ENCODE results near the gene LRP4.

Gene LRP4

DNA sequence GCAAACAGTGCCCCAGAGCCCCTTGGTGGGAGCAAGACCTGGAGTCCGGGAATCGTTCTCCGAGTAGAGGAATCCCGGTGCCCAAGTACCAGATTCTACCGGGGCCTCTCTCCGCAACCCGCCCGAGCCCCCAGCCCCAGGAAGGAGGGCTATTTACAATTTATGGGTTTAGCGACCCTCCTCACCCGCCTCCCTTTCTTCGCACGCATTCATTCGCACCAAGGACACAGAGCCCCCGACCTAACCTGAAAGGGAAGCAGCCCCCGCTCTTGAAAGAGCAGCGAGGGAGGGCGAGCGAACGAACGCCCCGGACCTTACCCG is 628 bp downstream of the LRP4 start:
- no peak for FAIRE-seq

- no peak for FAIRE-seq
Measured at GRCh38 chr11:46917109-46917761, 1.1 kb downstream of the LRP4 start.

- FAIRE-seq: no peak
Measured at GRCh38 chr11:46916286-46917108, 1.9 kb downstream of the LRP4 start.

- no peak for FAIRE-seq
Measured at GRCh38 chr11:46914910-46915309, 3.4 kb downstream of the LRP4 start.

DNA sequence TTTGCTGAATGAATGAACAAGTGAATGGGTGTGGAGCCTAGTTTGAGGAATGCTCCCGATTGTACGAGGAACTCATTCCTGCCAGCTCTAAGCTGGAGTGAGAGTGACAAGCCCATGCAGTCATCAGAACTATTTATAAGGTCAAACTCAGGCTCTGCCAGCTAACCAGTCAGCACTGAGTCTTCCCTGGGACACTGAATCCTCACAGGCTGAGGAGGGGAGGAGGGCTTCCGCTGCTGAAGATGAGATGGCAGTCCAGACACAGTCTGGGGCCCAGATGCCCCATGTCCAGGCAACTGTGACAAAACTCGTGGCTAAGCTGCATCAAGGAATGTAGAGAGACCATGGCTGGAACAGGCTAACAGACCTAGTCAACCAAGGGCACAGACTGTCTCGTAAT is 4.0 kb downstream of the LRP4 start:
- FAIRE-seq: no peak

- FAIRE-seq: no peak
Measured at GRCh38 chr11:46913484-46913883, 4.9 kb downstream of the LRP4 start.

GRCh38 chr11:46912526-46913150 is 5.7 kb downstream of the LRP4 start:
- FAIRE-seq: no peak

DNA sequence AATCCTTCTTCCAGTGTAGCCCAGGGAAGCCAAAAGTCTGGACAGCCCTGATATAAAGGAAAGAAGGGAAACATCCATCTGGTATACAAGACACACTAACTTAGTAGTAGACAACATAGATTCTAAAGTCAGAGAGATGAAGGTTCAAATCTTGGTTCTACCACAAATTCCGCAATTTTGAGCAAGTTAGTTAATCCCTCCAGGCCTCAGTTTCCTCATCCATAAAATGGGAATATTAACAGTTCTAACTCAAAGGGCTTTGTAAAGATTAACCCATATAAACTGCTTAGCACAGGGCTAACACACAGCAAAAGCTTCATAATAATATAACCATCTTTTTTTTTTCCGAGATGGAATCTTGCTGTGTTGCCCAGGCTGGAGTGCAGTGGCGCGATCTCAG is 10.7 kb downstream of the LRP4 start:
- no peak for FAIRE-seq

DNA sequence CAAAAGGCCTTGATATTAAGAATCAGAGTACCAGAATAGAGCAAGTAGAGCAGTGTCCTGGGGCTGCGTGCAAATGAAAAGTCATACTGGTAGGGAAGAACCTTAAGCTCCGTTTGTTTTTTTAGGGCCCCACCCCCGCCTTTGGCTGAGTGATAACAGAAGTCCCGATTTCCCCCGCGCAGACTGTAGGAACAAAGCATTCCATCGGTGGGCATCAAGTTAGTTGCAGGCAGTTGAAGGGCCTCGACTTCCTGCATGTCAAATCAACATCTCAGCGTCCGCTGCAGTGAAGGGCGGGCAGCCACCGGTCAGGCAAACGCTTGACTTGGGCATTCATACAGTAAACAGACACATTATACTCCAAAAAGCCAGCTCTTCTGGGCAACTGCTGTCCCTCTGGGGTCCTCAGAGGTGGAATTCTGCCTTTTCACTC is 11.7 kb downstream of the LRP4 start:
- no peak for FAIRE-seq

DNA sequence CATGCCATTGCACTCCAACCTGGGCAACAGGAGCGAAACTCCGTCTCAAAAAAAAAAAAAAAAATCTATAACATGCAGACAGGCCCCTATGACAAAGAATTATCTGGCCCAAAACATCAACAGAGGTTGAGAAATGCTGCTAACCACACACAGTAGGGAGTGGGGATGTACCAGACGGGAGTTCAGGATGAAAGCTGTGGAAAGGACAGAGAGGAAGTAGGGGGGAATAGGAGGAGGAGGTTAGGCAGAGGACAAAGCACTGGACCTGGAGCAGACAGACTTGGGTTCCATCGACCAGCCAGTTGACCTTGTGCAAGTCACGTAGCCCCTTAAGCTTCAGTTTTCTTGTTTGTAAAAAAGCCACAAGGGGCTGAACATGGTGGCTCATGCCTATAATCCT is 12.5 kb downstream of the LRP4 start:
- no peak for FAIRE-seq

DNA sequence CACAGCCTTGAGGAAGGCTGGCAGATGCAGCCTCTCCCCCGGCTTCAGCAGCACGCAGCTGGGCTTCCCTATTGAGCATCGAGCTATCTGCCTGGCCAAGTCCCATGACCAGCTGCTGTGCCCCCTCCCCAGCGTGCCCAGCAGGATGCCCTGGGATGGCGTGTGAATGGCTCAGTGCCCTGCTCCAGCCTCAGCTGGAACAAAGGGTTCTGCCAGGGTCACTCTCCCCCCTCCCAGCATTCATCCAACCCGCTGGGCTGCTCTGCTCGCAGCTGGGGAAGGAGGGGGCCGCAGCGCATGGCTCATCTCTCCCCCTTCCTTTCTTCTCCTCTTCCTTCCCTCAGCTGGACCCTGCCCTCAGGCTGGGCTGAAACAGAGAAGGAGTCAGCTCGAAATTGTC is 14.5 kb downstream of the LRP4 start:
- FAIRE-seq: no peak

- FAIRE-seq: no peak
Measured at GRCh38 chr11:46902694-46903093, 15.7 kb downstream of the LRP4 start.

DNA sequence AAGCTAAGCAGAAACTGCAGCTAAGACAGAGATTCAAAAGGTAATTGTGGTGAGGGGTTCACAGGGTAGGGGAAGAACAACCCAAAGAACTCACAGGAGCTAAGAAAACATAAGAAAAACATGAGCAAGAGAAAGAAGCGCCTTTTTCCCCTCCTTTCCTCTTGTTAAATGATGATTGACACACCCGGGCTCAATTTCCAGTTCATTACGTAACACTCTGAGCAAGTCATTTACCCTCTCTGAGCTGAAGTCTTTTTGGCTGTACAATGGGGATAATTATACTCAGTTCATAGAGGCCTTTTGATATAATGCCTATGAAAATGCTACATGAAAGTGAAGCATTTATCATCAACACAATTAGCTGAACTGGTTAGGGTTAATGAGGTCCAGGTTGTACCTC is 17.2 kb downstream of the LRP4 start:
- FAIRE-seq: no peak

GRCh38 chr11:46900091-46900746 is 18.1 kb downstream of the LRP4 start:
- FAIRE-seq: no peak

- no peak for FAIRE-seq
Measured at GRCh38 chr11:46899501-46900025, 18.8 kb downstream of the LRP4 start.

GRCh38 chr11:46898396-46899095 is 19.8 kb downstream of the LRP4 start:
- no peak for FAIRE-seq

- no peak for FAIRE-seq
Measured at GRCh38 chr11:46896719-46897406, 21.5 kb downstream of the LRP4 start.

GRCh38 chr11:46895821-46896220 is 22.5 kb downstream of the LRP4 start:
- FAIRE-seq: no peak

DNA sequence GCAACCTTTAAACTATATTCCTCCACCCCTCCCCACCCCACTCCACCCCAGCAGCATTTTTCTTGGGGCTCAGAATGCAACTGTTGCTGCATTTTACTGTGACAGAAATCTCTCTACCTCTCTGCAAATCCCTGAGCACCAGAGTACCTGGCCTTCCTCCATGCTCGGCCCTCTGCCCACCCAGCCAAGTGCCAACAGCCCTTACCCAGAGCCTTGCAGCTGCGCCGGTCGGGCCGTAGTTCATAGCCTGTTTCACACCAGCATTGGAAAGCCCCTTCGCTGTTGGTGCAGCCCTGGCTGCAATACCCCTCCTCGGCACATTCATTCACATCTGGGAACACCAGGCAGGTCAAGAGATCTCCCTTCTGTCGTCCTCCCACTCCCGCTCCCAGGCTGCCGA is 23.4 kb downstream of the LRP4 start:
- no peak for FAIRE-seq

DNA sequence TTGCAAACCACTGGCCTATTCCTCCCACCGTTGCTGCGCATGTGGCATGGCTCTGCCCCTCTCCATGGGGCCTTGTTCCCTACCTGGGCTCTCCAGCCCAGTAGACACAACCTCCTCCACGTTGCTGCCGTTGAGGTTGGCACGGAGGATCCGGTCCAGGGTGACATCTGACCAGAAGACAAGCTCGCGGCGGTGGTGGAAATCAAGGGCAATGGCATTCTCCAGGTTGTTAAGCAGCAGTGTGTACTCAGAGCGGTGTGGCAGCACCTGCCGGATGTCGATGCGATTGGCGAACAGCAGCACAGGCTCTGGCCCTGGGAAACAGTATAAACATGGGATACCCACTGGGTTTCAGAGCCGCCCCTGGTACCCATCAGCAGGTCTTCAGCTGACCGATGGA is 23.8 kb downstream of the LRP4 start:
- FAIRE-seq: no peak

DNA sequence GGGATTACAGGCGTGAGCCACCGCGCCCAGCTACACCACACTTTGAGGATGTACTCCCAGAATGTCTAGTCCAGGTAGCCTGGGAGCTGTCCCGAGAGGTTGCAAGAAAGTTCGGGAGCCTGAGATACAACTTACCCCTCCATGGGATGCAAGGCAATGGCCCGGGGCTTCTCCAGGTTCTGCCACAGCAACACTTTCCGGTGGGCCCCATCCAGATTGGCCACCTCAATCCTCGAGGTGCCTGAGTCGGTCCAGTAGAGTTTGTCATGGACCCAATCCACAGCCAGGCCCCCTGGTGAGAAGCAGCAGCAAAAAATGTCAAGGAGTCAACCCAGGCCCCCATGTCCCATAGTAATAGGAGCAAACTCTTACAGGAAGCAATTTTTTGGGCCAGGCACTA is 25.5 kb downstream of the LRP4 start:
- no peak for FAIRE-seq

GRCh38 chr11:46892109-46892508 is 26.2 kb downstream of the LRP4 start:
- no peak for FAIRE-seq
